Gastroesophageal sphincter (tissue), 3 donors: Measurements from ENCODE around the gene FNIP2.

Source experiments
- CTCF ChIP-seq, 4 experiments: fragments of 200-600 bp in 2 of 4; fragments of 450-650 bp in 2 of 4; sonication (generic) in 1 of 4; IDR thresholded peaks; one replicate each; pipeline ENCODE4 v1.5.1; 2017 to 2019; ENCODE audit warnings: antibody characterized with exemption in 4 of 4, mild to moderate bottlenecking in 2 of 4, moderate library complexity in 2 of 4
- EP300 ChIP-seq: sonication (generic); formaldehyde crosslinking; IDR thresholded peaks from one replicate; pipeline ENCODE4 v1.6.1; 2017; ENCODE audit warnings: antibody characterized with exemption, mild to moderate bottlenecking
- POLR2A ChIP-seq, 2 donors: fragments of 450-650 bp; IDR thresholded peaks; one replicate each; pipeline ENCODE4 v1.6.1; 2017; ENCODE audit warnings: antibody characterized with exemption in 2 of 2, mild to moderate bottlenecking in 2 of 2, moderate library complexity in 1 of 2
- POLR2AphosphoS5 ChIP-seq: sonication (generic); formaldehyde crosslinking; IDR thresholded peaks from one replicate; pipeline ENCODE4 v1.6.1; 2017; ENCODE audit warnings: antibody characterized with exemption

- TF ChIP-seq POLR2AphosphoS5 (no peak), CTCF (IDR thresholded peaks at IDR 0.05) (no peak), POLR2A (IDR thresholded peaks at IDR 0.05) (no peak), EP300 (no peak)
Observed at GRCh38 chr4:158849681-158850080, 80.9 kb downstream of the FNIP2 start.
